ENCODE results near the gene ZBP1.

Gene ZBP1

GRCh38 chr20:57568088-57568896 lies 51.9 kb downstream of the ZBP1 start:
- DNase-seq: no peak

- no peak for DNase-seq
These were observed 52.7 kb downstream of the ZBP1 start for GRCh38 chr20:57567471-57568079.

- DNase-seq: no peak
These were observed 53.3 kb downstream of the ZBP1 start for GRCh38 chr20:57566803-57567459.

- DNase-seq: no peak
These were observed 53.8 kb downstream of the ZBP1 start for GRCh38 chr20:57566399-57566798.

- DNase-seq: no peak
These were observed 55.1 kb downstream of the ZBP1 start for GRCh38 chr20:57564951-57565642.

GRCh38 chr20:57564180-57564802 lies 55.9 kb downstream of the ZBP1 start:
- no peak for DNase-seq

GRCh38 chr20:57563522-57563921 lies 56.7 kb downstream of the ZBP1 start:
- no peak for DNase-seq

GRCh38 chr20:57562541-57563465 lies 57.4 kb downstream of the ZBP1 start:
- DNase-seq: no peak

- no peak for DNase-seq
These were observed 58.6 kb downstream of the ZBP1 start for GRCh38 chr20:57561356-57562279.

GRCh38 chr20:57560554-57561355 lies 59.5 kb downstream of the ZBP1 start, which contains the start of gene PCK1:
PCK1 (plus strand) TSS chr20:57561110; CDS start chr20:57561412, 302 bp downstream.
- DNase-seq: no peak

- no peak for DNase-seq
These were observed 60.3 kb downstream of the ZBP1 start for GRCh38 chr20:57559658-57560553.

- no peak for DNase-seq
These were observed 61.0 kb downstream of the ZBP1 start for GRCh38 chr20:57559289-57559634.

GRCh38 chr20:57558614-57559288 lies 61.5 kb downstream of the ZBP1 start:
- no peak for DNase-seq

- DNase-seq: no peak
These were observed 62.2 kb downstream of the ZBP1 start for GRCh38 chr20:57557926-57558613.

- DNase-seq: no peak
These were observed 63.3 kb downstream of the ZBP1 start for GRCh38 chr20:57556980-57557274.

- no peak for DNase-seq
These were observed 64.6 kb downstream of the ZBP1 start for GRCh38 chr20:57555457-57556184.

Data from MV-4-11 (cell line).